Lung (tissue), 12 donors: Measurements from ENCODE around the gene EDAR. TPM values are rescaled to one million over a fixed set of nuclear protein-coding genes. Genes with fewer than 3 reads are reported as not detected.

Source experiments
- ATAC-seq: fragments of 200-7000 bp; cut with Tn5 transposase; one replicate; pipeline ENCODE4 v1.9.1; 2020; ENCODE audit warnings: moderate number of reproducible peaks; ENCODE audit not compliant: insufficient read depth, low FRiP score
- DNase-seq, 3 donors: peaks; one replicate each; pipeline ENCODE4 v3.0.0-alpha.2; 2013 to 2017
- H3K27ac ChIP-seq, 2 donors: one replicate each; pipeline ENCODE4 v1.5.1; 2013; ENCODE audit warnings: mild to moderate bottlenecking in 2 of 2, moderate library complexity in 2 of 2, control low read depth in 1 of 2, inconsistent platforms in 1 of 2, low read depth in 1 of 2, low read length in 1 of 2
- H3K27me3 ChIP-seq, 3 donors: one replicate each; pipeline ENCODE4 v1.5.1; 2013; ENCODE audit warnings: low read length in 2 of 3; ENCODE audit not compliant: control insufficient read depth in 3 of 3, insufficient read depth in 3 of 3
- H3K36me3 ChIP-seq, 4 donors: one replicate each; pipeline ENCODE4 v1.5.1; 2013; ENCODE audit warnings: low read length in 4 of 4, mild to moderate bottlenecking in 1 of 4, moderate library complexity in 1 of 4; ENCODE audit not compliant: control insufficient read depth in 4 of 4, insufficient read depth in 4 of 4
- H3K4me1 ChIP-seq, 5 donors: one replicate each; pipeline ENCODE4 v1.5.1; 2013; ENCODE audit warnings: low read length in 5 of 5, mild to moderate bottlenecking in 2 of 5, moderate library complexity in 1 of 5; ENCODE audit not compliant: control insufficient read depth in 5 of 5, insufficient read depth in 5 of 5
- H3K4me3 ChIP-seq: one replicate; pipeline ENCODE4 v1.5.1; 2013; ENCODE audit warnings: mild to moderate bottlenecking, control low read depth, moderate library complexity
- H3K9ac ChIP-seq, 2 donors: one replicate each; pipeline ENCODE4 v1.5.1; 2013; ENCODE audit warnings: low read length in 2 of 2, control low read depth in 1 of 2; ENCODE audit not compliant: insufficient read depth in 1 of 2
- H3K9me3 ChIP-seq, 4 donors: one replicate each; pipeline ENCODE4 v1.5.1; 2013; ENCODE audit warnings: low read length in 3 of 4, mild to moderate bottlenecking in 1 of 4, moderate library complexity in 1 of 4; ENCODE audit not compliant: control insufficient read depth in 4 of 4, insufficient read depth in 3 of 4
- CTCF ChIP-seq: IDR thresholded peaks from 2 replicates; pipeline ENCODE4 v1.5.1; 2012; ENCODE audit warnings: mild to moderate bottlenecking; ENCODE audit errors: control extremely low read depth, extremely low read depth
- WGBS, 2 donors: extraction: QIAGEN DNeasy Blood & Tissue Kit; methylation state at CpG; one replicate each; pipeline ENCODE4 v1.1.7; 2013; 5-methylcytosine and 5-hydroxymethylcytosine counted together
- polyA plus RNA-seq, 2 donors: library from polyadenylated mRNA; stranded (reverse); fragments of 200-250 nt; gene quantifications; one replicate each; pipeline ENCODE4 v1.2.1, GENCODE V29; 2013
- total RNA-seq, 2 donors: library from RNA; depleted of rRNA in 1 of 2; stranded (reverse); fragments of >200 nt in 1 of 2; gene quantifications; one replicate each; pipeline ENCODE4 v1.2.1, GENCODE V29; 2014 to 2021
- donor health status: control.
- donor health status: control.
- donor health status: Bipolar disorder and iron deficiency.
- donor health status: healthy.
- donor health status: DM: yes; HTN: yes; CAD: no.

EDAR gene
- total and polyA plus RNA-seq, 4 donors: 0.02 to 0.37 (median 0.10) TPM; not detected in 1

- Histone ChIP-seq H3K4me1 (peaks cover 0 to 25% (median 16%) of the 10 kb centered on the region in 5 donors), H3K4me3 (no peak overlapping the region), H3K27ac (no peak overlapping the region), H3K27me3 (no peaks in the 10 kb centered on the region), H3K9me3 (no peaks in the 10 kb centered on the region), H3K9ac (no peak overlapping the region), H3K36me3 (no peaks in the 10 kb centered on the region)
- 91% methylated on average over 14 of the region's 14 CpGs for WGBS, 2 donors
- no peak for DNase-seq
- no peak for TF ChIP-seq CTCF
- ATAC-seq: no peak
These were observed 13.2 kb downstream of the EDAR start for GRCh38 chr2:108975613-108976435.

- Histone ChIP-seq H3K9ac (no peak overlapping the region), H3K4me3 (no peak overlapping the region), H3K27ac (no peak overlapping the region), H3K27me3 (no peaks in the 10 kb centered on the region), H3K36me3 (no peaks in the 10 kb centered on the region), H3K9me3 (no peaks in the 10 kb centered on the region), H3K4me1 (peaks cover 0 to 21% (median 12%) of the 10 kb centered on the region in 5 donors)
- TF ChIP-seq CTCF: no peak
- 89 to 91% methylated on average over 4 of the region's 4 CpGs for WGBS, 2 donors
- ATAC-seq: no peak
- DNase-seq: no peak
These were observed 14.3 kb downstream of the EDAR start for GRCh38 chr2:108974674-108975073.

GRCh38 chr2:108972663-108973062, 16.4 kb downstream of the EDAR start:
- ATAC-seq (no peak), DNase-seq (no peak)
- H3K27me3 ChIP-seq: no peaks in the 10 kb centered on the region
- no peak overlapping the region for H3K4me3 ChIP-seq
- 85 to 90% methylated on average over 6 of the region's 6 CpGs for WGBS, 2 donors
- peaks cover 0 to 13% (median 0%) of the 10 kb centered on the region in 5 donors for H3K4me1 ChIP-seq
- H3K9ac ChIP-seq: no peak overlapping the region
- H3K27ac ChIP-seq: no peak overlapping the region
- no peaks in the 10 kb centered on the region for H3K9me3 ChIP-seq
- H3K36me3 ChIP-seq: no peaks in the 10 kb centered on the region
- TF ChIP-seq CTCF: no peak
